GM12878 (cell line): Measurements from ENCODE around the gene GGCX. TPM values are rescaled to one million over a fixed set of nuclear protein-coding genes. Genes with fewer than 3 reads are reported as not detected.

Experiments used
- ESRRA ChIP-seq: IDR thresholded peaks from 2 replicates; pipeline ENCODE4 v1.6.1; 2012; ENCODE audit warnings: mild to moderate bottlenecking, low read length, improper control_type of control experiment
- SUPT20H ChIP-seq: IDR thresholded peaks from 2 replicates; pipeline ENCODE4 v1.6.1; 2011; ENCODE audit warnings: low read depth, mild to moderate bottlenecking, low read length, moderate library complexity, borderline replicate concordance; ENCODE audit not compliant: control insufficient read depth
- SUZ12 ChIP-seq: fragments of 200-600 bp; sonication (generic); IDR thresholded peaks from one replicate; pipeline ENCODE4 v1.6.1; 2018; ENCODE audit warnings: antibody characterized with exemption, mild to moderate bottlenecking; ENCODE audit not compliant: unreplicated experiment
- ZSCAN29 ChIP-seq: fragments of 450-650 bp; IDR thresholded peaks from 2 replicates; pipeline ENCODE4 v1.6.1; 2017; ENCODE audit warnings: mild to moderate bottlenecking, moderate library complexity
- polyA plus RNA-seq, 11 experiments: library from polyadenylated mRNA; depleted of rRNA in 4 of 11; unstranded in 6 of 11; stranded (reverse) in 5 of 11; fragments of >200 nt; fragmentation: Nextera tagmentation in 4 of 11; fragmentation: Illumina TruSeq in 1 of 11; extraction: Ambion mirVana in 4 of 11; extraction: Trizol in 1 of 11; gene quantifications; 1 replicate in 1 of 11; 2 replicates in 10 of 11; pipeline versions ENCODE4 v1.2.1 to v1.2.3, GENCODE V29; 2011 to 2016; ENCODE audit warnings: inconsistent platforms in 2 of 11, missing spikeins in 2 of 11, low read depth in 1 of 11
- total RNA-seq, 4 experiments: library from RNA; depleted of rRNA in 3 of 4; stranded (reverse); fragments of >200 nt in 3 of 4; fragmentation: Illumina TruSeq in 1 of 4; extraction: Trizol in 1 of 4; gene quantifications; 2 replicates each; pipeline versions ENCODE4 v1.2.1 to v1.2.3, GENCODE V29; 2013 to 2021
- TF ChIP-seq, protein P1 (sequence below), 3 experiments: IDR thresholded peaks in 2 of 3; conservative IDR thresholded peaks in 1 of 3; 2 replicates each; pipeline ENCODE4 v1.5.1; 2011; ENCODE audit warnings: low read depth in 3 of 3, low read length in 3 of 3, mild to moderate bottlenecking in 3 of 3, control low read depth in 2 of 3, moderate library complexity in 2 of 3, inconsistent platforms in 1 of 3, mixed read lengths in 1 of 3; ENCODE audit not compliant: control insufficient read depth in 2 of 3, insufficient read depth in 1 of 3; ENCODE audit errors: extremely low read depth in 1 of 3
- TF ChIP-seq, protein P2 (sequence below): fragments of 450-650 bp; IDR thresholded peaks from 2 replicates; pipeline ENCODE4 v1.6.1; 2016; ENCODE audit warnings: mild to moderate bottlenecking
- TF ChIP-seq, protein P3 (sequence below): fragments of 450-650 bp; formaldehyde crosslinking; IDR thresholded peaks from 2 replicates; pipeline ENCODE4 v1.5.0; 2022; ENCODE audit warnings: mild to moderate bottlenecking, missing genetic modification characterization
- TF ChIP-seq, protein P4 (sequence below): IDR thresholded peaks from 2 replicates; pipeline ENCODE4 v1.6.1; 2012; ENCODE audit warnings: mild to moderate bottlenecking, low read depth, low read length
- TF ChIP-seq, protein P5 (sequence below): IDR thresholded peaks from 2 replicates; pipeline ENCODE4 v1.6.1; 2011; ENCODE audit warnings: borderline replicate concordance, low read depth, mild to moderate bottlenecking, moderate library complexity, mixed read lengths, low read length; ENCODE audit not compliant: insufficient read depth; ENCODE audit errors: extremely low read length

The GGCX gene
- total and polyA plus RNA-seq, 10 of the 15 experiments (the other 5 are each of a cell fraction or from before 2014, with no cell fraction given), result 18.1 to 52.7 (median 25.0) TPM

DNA sequence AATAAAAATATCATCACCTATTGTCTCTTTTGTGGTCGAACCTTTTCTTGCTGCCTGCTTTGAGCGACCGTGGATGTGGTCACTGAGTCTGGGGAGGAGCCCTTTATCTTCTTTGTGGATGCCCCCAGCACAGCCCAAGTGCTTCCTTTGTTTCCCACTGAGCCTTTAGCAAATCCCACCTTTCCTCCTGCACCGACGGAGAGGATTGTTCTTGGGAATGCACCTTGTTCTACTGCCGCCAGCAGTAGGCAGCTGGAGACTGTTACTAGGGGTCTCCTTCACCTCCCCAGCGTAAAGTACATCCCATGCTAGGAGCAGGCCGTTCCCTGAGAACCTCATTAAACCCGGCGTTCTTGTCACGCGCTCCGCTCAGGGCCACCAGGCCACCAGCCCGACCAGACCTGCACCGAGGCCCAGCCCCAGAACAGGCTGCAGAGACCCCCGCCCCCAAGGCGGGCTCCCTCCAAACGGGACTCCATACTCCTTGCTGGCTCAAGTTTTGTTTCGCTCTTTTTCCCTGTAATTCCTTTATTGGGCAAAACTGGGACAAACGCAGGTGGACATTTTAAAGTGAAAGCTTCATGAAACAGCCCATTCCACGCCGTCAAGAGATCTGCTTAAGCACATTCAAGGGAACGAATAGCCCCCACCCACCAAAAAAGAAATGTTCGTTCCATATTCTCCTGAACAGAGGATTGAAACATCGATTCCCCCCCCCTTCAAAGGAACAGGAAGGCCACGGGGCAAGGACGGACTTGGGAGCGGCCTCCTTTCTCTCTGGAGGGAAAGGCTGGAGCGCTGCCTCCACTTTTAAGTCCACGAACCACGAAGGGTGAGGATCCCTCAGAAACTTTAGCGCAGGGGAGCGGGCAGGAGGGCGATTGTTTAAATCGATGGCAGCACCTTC, 23.4 kb downstream of the GGCX start (continued):
- TF ChIP-seq, protein P1, sequence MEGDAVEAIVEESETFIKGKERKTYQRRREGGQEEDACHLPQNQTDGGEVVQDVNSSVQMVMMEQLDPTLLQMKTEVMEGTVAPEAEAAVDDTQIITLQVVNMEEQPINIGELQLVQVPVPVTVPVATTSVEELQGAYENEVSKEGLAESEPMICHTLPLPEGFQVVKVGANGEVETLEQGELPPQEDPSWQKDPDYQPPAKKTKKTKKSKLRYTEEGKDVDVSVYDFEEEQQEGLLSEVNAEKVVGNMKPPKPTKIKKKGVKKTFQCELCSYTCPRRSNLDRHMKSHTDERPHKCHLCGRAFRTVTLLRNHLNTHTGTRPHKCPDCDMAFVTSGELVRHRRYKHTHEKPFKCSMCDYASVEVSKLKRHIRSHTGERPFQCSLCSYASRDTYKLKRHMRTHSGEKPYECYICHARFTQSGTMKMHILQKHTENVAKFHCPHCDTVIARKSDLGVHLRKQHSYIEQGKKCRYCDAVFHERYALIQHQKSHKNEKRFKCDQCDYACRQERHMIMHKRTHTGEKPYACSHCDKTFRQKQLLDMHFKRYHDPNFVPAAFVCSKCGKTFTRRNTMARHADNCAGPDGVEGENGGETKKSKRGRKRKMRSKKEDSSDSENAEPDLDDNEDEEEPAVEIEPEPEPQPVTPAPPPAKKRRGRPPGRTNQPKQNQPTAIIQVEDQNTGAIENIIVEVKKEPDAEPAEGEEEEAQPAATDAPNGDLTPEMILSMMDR (IDR thresholded peaks at IDR 0.05 in 2 of 3, conservative IDR thresholded peaks at IDR 0.05 in 1 of 3; ENCODE audit: control insufficient read depth in 2 of 3, extremely low read depth in 1 of 3, insufficient read depth in 1 of 3, low read depth in 3 of 3, low read length in 3 of 3), result 0 out of 6 replicates have a peak, but pooled peaks of 1 of the 3 experiments have one; percentile 10
- TF ChIP-seq, protein P2, sequence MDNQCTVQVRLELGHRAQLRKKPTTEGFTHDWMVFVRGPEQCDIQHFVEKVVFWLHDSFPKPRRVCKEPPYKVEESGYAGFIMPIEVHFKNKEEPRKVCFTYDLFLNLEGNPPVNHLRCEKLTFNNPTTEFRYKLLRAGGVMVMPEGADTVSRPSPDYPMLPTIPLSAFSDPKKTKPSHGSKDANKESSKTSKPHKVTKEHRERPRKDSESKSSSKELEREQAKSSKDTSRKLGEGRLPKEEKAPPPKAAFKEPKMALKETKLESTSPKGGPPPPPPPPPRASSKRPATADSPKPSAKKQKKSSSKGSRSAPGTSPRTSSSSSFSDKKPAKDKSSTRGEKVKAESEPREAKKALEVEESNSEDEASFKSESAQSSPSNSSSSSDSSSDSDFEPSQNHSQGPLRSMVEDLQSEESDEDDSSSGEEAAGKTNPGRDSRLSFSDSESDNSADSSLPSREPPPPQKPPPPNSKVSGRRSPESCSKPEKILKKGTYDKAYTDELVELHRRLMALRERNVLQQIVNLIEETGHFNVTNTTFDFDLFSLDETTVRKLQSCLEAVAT, result no peak
- TF ChIP-seq, protein P3, sequence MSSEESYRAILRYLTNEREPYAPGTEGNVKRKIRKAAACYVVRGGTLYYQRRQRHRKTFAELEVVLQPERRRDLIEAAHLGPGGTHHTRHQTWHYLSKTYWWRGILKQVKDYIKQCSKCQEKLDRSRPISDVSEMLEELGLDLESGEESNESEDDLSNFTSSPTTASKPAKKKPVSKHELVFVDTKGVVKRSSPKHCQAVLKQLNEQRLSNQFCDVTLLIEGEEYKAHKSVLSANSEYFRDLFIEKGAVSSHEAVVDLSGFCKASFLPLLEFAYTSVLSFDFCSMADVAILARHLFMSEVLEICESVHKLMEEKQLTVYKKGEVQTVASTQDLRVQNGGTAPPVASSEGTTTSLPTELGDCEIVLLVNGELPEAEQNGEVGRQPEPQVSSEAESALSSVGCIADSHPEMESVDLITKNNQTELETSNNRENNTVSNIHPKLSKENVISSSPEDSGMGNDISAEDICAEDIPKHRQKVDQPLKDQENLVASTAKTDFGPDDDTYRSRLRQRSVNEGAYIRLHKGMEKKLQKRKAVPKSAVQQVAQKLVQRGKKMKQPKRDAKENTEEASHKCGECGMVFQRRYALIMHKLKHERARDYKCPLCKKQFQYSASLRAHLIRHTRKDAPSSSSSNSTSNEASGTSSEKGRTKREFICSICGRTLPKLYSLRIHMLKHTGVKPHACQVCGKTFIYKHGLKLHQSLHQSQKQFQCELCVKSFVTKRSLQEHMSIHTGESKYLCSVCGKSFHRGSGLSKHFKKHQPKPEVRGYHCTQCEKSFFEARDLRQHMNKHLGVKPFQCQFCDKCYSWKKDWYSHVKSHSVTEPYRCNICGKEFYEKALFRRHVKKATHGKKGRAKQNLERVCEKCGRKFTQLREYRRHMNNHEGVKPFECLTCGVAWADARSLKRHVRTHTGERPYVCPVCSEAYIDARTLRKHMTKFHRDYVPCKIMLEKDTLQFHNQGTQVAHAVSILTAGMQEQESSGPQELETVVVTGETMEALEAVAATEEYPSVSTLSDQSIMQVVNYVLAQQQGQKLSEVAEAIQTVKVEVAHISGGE, result no peak
- TF ChIP-seq, protein P4, sequence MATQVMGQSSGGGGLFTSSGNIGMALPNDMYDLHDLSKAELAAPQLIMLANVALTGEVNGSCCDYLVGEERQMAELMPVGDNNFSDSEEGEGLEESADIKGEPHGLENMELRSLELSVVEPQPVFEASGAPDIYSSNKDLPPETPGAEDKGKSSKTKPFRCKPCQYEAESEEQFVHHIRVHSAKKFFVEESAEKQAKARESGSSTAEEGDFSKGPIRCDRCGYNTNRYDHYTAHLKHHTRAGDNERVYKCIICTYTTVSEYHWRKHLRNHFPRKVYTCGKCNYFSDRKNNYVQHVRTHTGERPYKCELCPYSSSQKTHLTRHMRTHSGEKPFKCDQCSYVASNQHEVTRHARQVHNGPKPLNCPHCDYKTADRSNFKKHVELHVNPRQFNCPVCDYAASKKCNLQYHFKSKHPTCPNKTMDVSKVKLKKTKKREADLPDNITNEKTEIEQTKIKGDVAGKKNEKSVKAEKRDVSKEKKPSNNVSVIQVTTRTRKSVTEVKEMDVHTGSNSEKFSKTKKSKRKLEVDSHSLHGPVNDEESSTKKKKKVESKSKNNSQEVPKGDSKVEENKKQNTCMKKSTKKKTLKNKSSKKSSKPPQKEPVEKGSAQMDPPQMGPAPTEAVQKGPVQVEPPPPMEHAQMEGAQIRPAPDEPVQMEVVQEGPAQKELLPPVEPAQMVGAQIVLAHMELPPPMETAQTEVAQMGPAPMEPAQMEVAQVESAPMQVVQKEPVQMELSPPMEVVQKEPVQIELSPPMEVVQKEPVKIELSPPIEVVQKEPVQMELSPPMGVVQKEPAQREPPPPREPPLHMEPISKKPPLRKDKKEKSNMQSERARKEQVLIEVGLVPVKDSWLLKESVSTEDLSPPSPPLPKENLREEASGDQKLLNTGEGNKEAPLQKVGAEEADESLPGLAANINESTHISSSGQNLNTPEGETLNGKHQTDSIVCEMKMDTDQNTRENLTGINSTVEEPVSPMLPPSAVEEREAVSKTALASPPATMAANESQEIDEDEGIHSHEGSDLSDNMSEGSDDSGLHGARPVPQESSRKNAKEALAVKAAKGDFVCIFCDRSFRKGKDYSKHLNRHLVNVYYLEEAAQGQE, result no peak
- TF ChIP-seq SUZ12 (no peak), SUPT20H (no peak), ESRRA (no peak), ZSCAN29 (no peak)
- TF ChIP-seq, protein P5, sequence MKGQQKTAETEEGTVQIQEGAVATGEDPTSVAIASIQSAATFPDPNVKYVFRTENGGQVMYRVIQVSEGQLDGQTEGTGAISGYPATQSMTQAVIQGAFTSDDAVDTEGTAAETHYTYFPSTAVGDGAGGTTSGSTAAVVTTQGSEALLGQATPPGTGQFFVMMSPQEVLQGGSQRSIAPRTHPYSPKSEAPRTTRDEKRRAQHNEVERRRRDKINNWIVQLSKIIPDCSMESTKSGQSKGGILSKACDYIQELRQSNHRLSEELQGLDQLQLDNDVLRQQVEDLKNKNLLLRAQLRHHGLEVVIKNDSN, result no peak
